GM12872 (cell line): ENCODE data around the gene SPECC1.

ENCODE experiments used
- CTCF ChIP-seq: IDR thresholded peaks from 3 replicates; pipeline ENCODE4 v1.5.1; 2011; ENCODE audit warnings: low read depth, mild to moderate bottlenecking, low read length, moderate library complexity; ENCODE audit not compliant: insufficient read depth

The SPECC1 gene

GRCh38 chr17:20156196-20157000 is 147.2 kb downstream of the SPECC1 start:
- no peak for TF ChIP-seq CTCF

GRCh38 chr17:20157001-20157310 is 147.8 kb downstream of the SPECC1 start:
- no peak for TF ChIP-seq CTCF

- no peak for TF ChIP-seq CTCF
These were observed 149.4 kb downstream of the SPECC1 start for GRCh38 chr17:20158580-20158979.

GRCh38 chr17:20159406-20160069 is 150.4 kb downstream of the SPECC1 start:
- no peak for TF ChIP-seq CTCF

GRCh38 chr17:20170085-20170484 is 160.9 kb downstream of the SPECC1 start:
- TF ChIP-seq CTCF, result no peak

- TF ChIP-seq CTCF, result no peak
These were observed 162.7 kb downstream of the SPECC1 start for GRCh38 chr17:20171741-20172365.

- no peak for TF ChIP-seq CTCF
These were observed 163.2 kb downstream of the SPECC1 start for GRCh38 chr17:20172376-20172775.
